ENCODE measurements around the gene PDE1C. TPM values are rescaled to one million over a fixed set of nuclear protein-coding genes. Genes with fewer than 3 reads are reported as not detected.
A peak's percentile ranks its signal among the peaks of the same experiment; 100 is the strongest.

The PDE1C gene
- 25.7 TPM for polyA plus RNA-seq (2013, experiment 1 of 2)
- polyA plus RNA-seq (2013, experiment 2 of 2) = 24.3 TPM

DNA sequence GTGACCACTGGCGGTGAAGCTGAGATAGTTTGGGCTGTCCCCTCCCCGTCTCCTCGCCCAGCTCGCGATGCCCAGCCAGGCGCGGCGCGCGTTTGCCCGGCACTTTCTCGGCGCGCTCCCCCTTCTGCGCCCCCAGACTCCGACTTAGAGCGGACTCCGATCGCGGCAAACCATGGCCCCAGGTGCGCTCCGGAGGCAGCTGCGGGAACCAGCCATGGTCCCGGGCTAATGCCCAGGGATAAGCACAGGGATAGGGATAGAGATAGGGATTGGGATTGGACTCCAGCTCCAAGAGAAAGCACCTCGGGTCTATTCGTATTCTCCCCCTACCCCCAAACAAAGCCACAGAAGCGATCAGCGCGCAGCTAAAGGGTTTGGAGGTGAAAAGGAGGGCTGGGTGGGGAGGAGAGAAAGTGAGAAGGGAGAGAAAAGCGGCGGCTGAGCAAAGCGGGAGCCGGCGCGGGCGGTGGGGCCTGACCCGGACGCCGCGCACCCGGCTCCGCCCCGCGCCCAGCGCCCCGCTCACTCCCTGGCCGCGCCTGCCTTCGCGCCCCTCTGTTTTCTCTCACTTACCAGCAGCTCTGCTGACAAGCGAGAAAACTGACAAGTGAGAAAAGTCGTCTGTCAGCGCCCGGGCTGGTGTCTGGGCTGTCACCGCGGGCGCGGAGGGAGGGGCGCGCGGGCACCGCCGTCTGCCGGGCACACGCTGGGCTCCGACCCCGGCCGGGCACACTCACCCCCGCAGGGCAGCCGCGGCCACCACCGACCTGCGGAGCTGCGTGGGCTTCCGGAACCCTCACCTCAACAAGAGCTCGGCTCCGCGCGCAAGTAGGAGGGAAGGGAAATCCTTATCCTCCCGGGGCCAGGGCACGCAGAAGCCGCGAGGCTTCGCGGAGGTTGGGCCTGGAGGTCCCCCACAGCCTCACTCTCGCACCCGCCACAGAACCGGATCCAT is at the start of gene PDE1C:
PDE1C (minus strand) TSS at position 2 of the 955 bp plus-strand sequence.
- Histone ChIP-seq H2BK120ac (ENCODE audit: low read depth, low read length) (peak within 1 kb of the TSS; percentile 84), H3K4me1 (ENCODE audit: control insufficient read depth, insufficient read depth, low read depth, low read length) (peaks cover 2% of the 10 kb centered on the region), H3K18ac (ENCODE audit: low read depth in 1 of 2, low read length in 2 of 2) (peak within 1 kb of the TSS; percentile 58 to 86), H3K36me3 (ENCODE audit: control insufficient read depth in 1 of 2, insufficient read depth in 2 of 2, low read depth in 1 of 2, low read length in 2 of 2) (peaks cover 0 to 2% of the 10 kb centered on the region in 2 experiments), H4K8ac (ENCODE audit: low read length) (peak within 1 kb of the TSS; percentile 84), H3K4me2 (ENCODE audit: low read length, poor library complexity, severe bottlenecking) (peak within 1 kb of the TSS; percentile 88), H3K4ac (ENCODE audit: low read depth in 1 of 2, low read length in 2 of 2) (peak within 1 kb of the TSS in 1 of 2 experiments; percentile 69), H3K23ac (ENCODE audit: low read length in 2 of 2) (peak within 1 kb of the TSS in 1 of 2 experiments; percentile 48), H2AK5ac (ENCODE audit: low read length, severe bottlenecking) (no peak within 1 kb of the TSS), H2BK12ac (ENCODE audit: low read length in 2 of 2) (peak within 1 kb of the TSS; percentile 57 to 65), H3K79me1 (replicated peaks; ENCODE audit: low read length, poor library complexity, severe bottlenecking) (peaks cover 7% of the 10 kb centered on the region), H2BK5ac (ENCODE audit: low read depth, low read length, poor library complexity, severe bottlenecking) (peak within 1 kb of the TSS; percentile 10), H2AFZ (ENCODE audit: low read depth, low read length) (peak within 1 kb of the TSS; percentile 83), H3K9ac (ENCODE audit: low read length) (peak within 1 kb of the TSS; percentile 88), H2BK15ac (ENCODE audit: low read depth, poor library complexity, severe bottlenecking) (peak within 1 kb of the TSS; percentile 63), H4K91ac (ENCODE audit: low read length) (no peak within 1 kb of the TSS), H3K27me3 (ENCODE audit: control insufficient read depth in 1 of 2, insufficient read depth in 1 of 2, low read length in 2 of 2) (peaks cover 0 to 6% of the 10 kb centered on the region in 2 experiments), H3K4me3 (ENCODE audit: insufficient read depth in 1 of 2, low read depth in 1 of 2, low read length in 2 of 2) (peak within 1 kb of the TSS; percentile 86 to 89), H3K27ac (ENCODE audit: low read length, poor library complexity, severe bottlenecking) (peak within 1 kb of the TSS; percentile 69), H3K9me3 (ENCODE audit: control insufficient read depth, low read length) (no peaks in the 10 kb centered on the region), H3K14ac (ENCODE audit: low read length in 2 of 2) (peak within 1 kb of the TSS in 1 of 2 experiments; percentile 96)
- WGBS = under 1% methylated on average over 49 of the region's 88 CpGs
- DNase-seq = peak; percentile 42

GRCh38 chr7:32119790-32120196 is 49.6 kb upstream of the PDE1C start:
- peak overlapping the region; percentile 17 for H4K8ac ChIP-seq (ENCODE audit: low read length)
- no peak overlapping the region for H3K27ac ChIP-seq (ENCODE audit: low read length, poor library complexity, severe bottlenecking)
- H3K79me1 ChIP-seq (replicated peaks; ENCODE audit: low read length, poor library complexity, severe bottlenecking) = no peaks in the 10 kb centered on the region
- peak overlapping the region; percentile 16 for H2BK15ac ChIP-seq (ENCODE audit: low read depth, poor library complexity, severe bottlenecking)
- peak overlapping the region in 1 of 2 experiments; percentile 30 for H3K18ac ChIP-seq (ENCODE audit: low read depth in 1 of 2, low read length in 2 of 2)
- no peak overlapping the region for H3K4me2 ChIP-seq (ENCODE audit: low read length, poor library complexity, severe bottlenecking)
- H3K9me3 ChIP-seq (ENCODE audit: control insufficient read depth, low read length) = peaks cover 5% of the 10 kb centered on the region
- H2BK120ac ChIP-seq (ENCODE audit: low read depth, low read length) = no peak overlapping the region
- H3K4me1 ChIP-seq (ENCODE audit: control insufficient read depth, insufficient read depth, low read depth, low read length) = peaks cover 10% of the 10 kb centered on the region
- H2AFZ ChIP-seq (ENCODE audit: low read depth, low read length) = no peak overlapping the region
- no peak overlapping the region for H3K4ac ChIP-seq (ENCODE audit: low read depth in 1 of 2, low read length in 2 of 2)
- H3K36me3 ChIP-seq (ENCODE audit: control insufficient read depth in 1 of 2, insufficient read depth in 2 of 2, low read depth in 1 of 2, low read length in 2 of 2) = no peaks in the 10 kb centered on the region
- H3K4me3 ChIP-seq (ENCODE audit: insufficient read depth in 1 of 2, low read depth in 1 of 2, low read length in 2 of 2) = no peak overlapping the region
- WGBS = 67% methylated on average over 8 of the region's 8 CpGs
- no peak overlapping the region for H2BK5ac ChIP-seq (ENCODE audit: low read depth, low read length, poor library complexity, severe bottlenecking)
- H3K27me3 ChIP-seq (ENCODE audit: control insufficient read depth in 1 of 2, insufficient read depth in 1 of 2, low read length in 2 of 2) = no peaks in the 10 kb centered on the region
- H3K23ac ChIP-seq (ENCODE audit: low read length in 2 of 2) = no peak overlapping the region
- H2BK12ac ChIP-seq (ENCODE audit: low read length in 2 of 2) = no peak overlapping the region
- DNase-seq = no peak
- H3K14ac ChIP-seq (ENCODE audit: low read length in 2 of 2) = peak overlapping the region in 1 of 2 experiments; percentile 12
- peak overlapping the region; percentile 17 for H2AK5ac ChIP-seq (ENCODE audit: low read length, severe bottlenecking)
- H3K9ac ChIP-seq (ENCODE audit: low read length) = no peak overlapping the region
- H4K91ac ChIP-seq (ENCODE audit: low read length) = no peak overlapping the region

DNA sequence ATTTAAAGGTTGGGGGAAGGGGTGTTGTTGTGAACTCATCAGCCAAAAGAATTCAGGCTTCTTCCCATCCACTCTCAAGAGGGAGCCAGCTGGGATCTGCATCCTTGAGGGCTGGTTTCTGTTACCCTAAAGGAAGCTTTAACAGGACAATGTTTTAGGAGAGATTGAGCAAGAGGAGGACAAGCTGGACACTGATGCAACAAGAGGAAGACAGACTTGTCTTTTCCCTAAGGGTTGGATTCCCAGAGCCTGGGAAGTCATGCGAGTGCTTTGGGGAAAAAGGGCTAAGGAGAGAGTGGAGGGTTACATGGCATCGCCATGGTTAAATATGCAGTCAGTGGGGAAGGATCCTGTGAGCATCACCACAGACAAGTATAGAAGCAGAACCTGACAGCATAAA is 47.6 kb upstream of the PDE1C start:
- Histone ChIP-seq H3K9me3 (ENCODE audit: control insufficient read depth, low read length) (peaks cover 5% of the 10 kb centered on the region), H3K4me1 (ENCODE audit: control insufficient read depth, insufficient read depth, low read depth, low read length) (peaks cover 10% of the 10 kb centered on the region), H3K79me1 (replicated peaks; ENCODE audit: low read length, poor library complexity, severe bottlenecking) (no peaks in the 10 kb centered on the region), H3K4me2 (ENCODE audit: low read length, poor library complexity, severe bottlenecking) (no peak overlapping the region), H4K91ac (ENCODE audit: low read length) (no peak overlapping the region), H2BK12ac (ENCODE audit: low read length in 2 of 2) (no peak overlapping the region), H3K18ac (ENCODE audit: low read depth in 1 of 2, low read length in 2 of 2) (peak overlapping the region in 1 of 2 experiments; percentile 16), H3K23ac (ENCODE audit: low read length in 2 of 2) (no peak overlapping the region), H3K4ac (ENCODE audit: low read depth in 1 of 2, low read length in 2 of 2) (no peak overlapping the region), H2AK5ac (ENCODE audit: low read length, severe bottlenecking) (peak overlapping the region; percentile 61), H2BK120ac (ENCODE audit: low read depth, low read length) (no peak overlapping the region), H3K27ac (ENCODE audit: low read length, poor library complexity, severe bottlenecking) (no peak overlapping the region), H2BK15ac (ENCODE audit: low read depth, poor library complexity, severe bottlenecking) (no peak overlapping the region), H3K27me3 (ENCODE audit: control insufficient read depth in 1 of 2, insufficient read depth in 1 of 2, low read length in 2 of 2) (no peaks in the 10 kb centered on the region), H2BK5ac (ENCODE audit: low read depth, low read length, poor library complexity, severe bottlenecking) (peak overlapping the region; percentile 11), H2AFZ (ENCODE audit: low read depth, low read length) (no peak overlapping the region), H4K8ac (ENCODE audit: low read length) (no peak overlapping the region), H3K14ac (ENCODE audit: low read length in 2 of 2) (peak overlapping the region in 1 of 2 experiments; percentile 44), H3K36me3 (ENCODE audit: control insufficient read depth in 1 of 2, insufficient read depth in 2 of 2, low read depth in 1 of 2, low read length in 2 of 2) (no peaks in the 10 kb centered on the region), H3K4me3 (ENCODE audit: insufficient read depth in 1 of 2, low read depth in 1 of 2, low read length in 2 of 2) (no peak overlapping the region), H3K9ac (ENCODE audit: low read length) (no peak overlapping the region)
- peak; percentile 38 for DNase-seq
- 87% methylated on average over 2 of the region's 2 CpGs for WGBS

DNA sequence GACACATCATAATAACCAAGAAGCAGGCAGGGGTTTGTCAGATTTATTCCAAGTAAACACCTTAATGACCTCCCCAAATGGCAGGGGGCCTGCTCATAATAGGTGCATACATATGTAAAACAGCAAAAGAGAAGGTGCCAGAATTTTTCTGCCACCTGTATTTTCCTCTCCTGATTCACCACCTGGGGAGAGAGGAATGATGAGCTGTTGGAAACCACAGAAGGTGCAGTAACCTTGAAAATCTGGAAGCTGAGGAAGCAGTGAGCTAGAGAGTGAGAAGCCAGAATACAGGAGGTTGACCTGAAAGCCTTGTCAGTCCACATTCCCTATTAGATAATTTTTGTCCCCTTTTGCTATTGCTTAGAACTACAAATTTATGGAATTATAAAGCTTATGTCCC is 46.2 kb upstream of the PDE1C start:
- peak overlapping the region; percentile 94 for H3K27ac ChIP-seq (ENCODE audit: low read length, poor library complexity, severe bottlenecking)

More for the DNA sequence above, 46.2 kb upstream of the PDE1C start:
- no peak overlapping the region for H4K8ac ChIP-seq (ENCODE audit: low read length)
- H3K23ac ChIP-seq (ENCODE audit: low read length in 2 of 2) = no peak overlapping the region
- no peak overlapping the region for H2BK12ac ChIP-seq (ENCODE audit: low read length in 2 of 2)
- peaks cover 10% of the 10 kb centered on the region for H3K4me1 ChIP-seq (ENCODE audit: control insufficient read depth, insufficient read depth, low read depth, low read length)
- no peak overlapping the region for H3K18ac ChIP-seq (ENCODE audit: low read depth in 1 of 2, low read length in 2 of 2)
- H3K79me1 ChIP-seq (replicated peaks; ENCODE audit: low read length, poor library complexity, severe bottlenecking) = no peaks in the 10 kb centered on the region
- no peak for DNase-seq
- H3K14ac ChIP-seq (ENCODE audit: low read length in 2 of 2) = no peak overlapping the region
- H2BK15ac ChIP-seq (ENCODE audit: low read depth, poor library complexity, severe bottlenecking) = no peak overlapping the region
- H3K36me3 ChIP-seq (ENCODE audit: control insufficient read depth in 1 of 2, insufficient read depth in 2 of 2, low read depth in 1 of 2, low read length in 2 of 2) = no peaks in the 10 kb centered on the region
- no peak overlapping the region for H3K9ac ChIP-seq (ENCODE audit: low read length)
- H4K91ac ChIP-seq (ENCODE audit: low read length) = no peak overlapping the region
- H2BK120ac ChIP-seq (ENCODE audit: low read depth, low read length) = no peak overlapping the region
- no peak overlapping the region for H3K4me3 ChIP-seq (ENCODE audit: insufficient read depth in 1 of 2, low read depth in 1 of 2, low read length in 2 of 2)
- peaks cover 12% of the 10 kb centered on the region for H3K9me3 ChIP-seq (ENCODE audit: control insufficient read depth, low read length)
- H2AFZ ChIP-seq (ENCODE audit: low read depth, low read length) = no peak overlapping the region
- H2BK5ac ChIP-seq (ENCODE audit: low read depth, low read length, poor library complexity, severe bottlenecking) = peak overlapping the region; percentile 84
- peak overlapping the region; percentile 79 for H2AK5ac ChIP-seq (ENCODE audit: low read length, severe bottlenecking)
- H3K4me2 ChIP-seq (ENCODE audit: low read length, poor library complexity, severe bottlenecking) = no peak overlapping the region
- H3K4ac ChIP-seq (ENCODE audit: low read depth in 1 of 2, low read length in 2 of 2) = no peak overlapping the region
- H3K27me3 ChIP-seq (ENCODE audit: control insufficient read depth in 1 of 2, insufficient read depth in 1 of 2, low read length in 2 of 2) = no peaks in the 10 kb centered on the region

All from mesenchymal stem cell (in vitro differentiated cells and primary cell).